NCI-H2196 (cell line): Measurements from ENCODE around the gene CEP70.
"Not testable (repeated sequence)": the region's sequence is repeated elsewhere in the genome, so short reads cannot be mapped to it uniquely, and the experiment has no call there.

Experiments
- DNase-seq: peaks from one replicate; lab custom pipeline; 2025; ENCODE audit not compliant: unreplicated experiment; lab: John Stamatoyannopoulos, UW

CEP70 gene

GRCh38 chr3:138470687-138471086 is 123.4 kb downstream of the CEP70 start:
- DNase-seq, result no peak

GRCh38 chr3:138469874-138470273 is 124.2 kb downstream of the CEP70 start:
- DNase-seq, result no peak

- no peak for DNase-seq
These were observed 125.2 kb downstream of the CEP70 start for GRCh38 chr3:138468886-138469285.

- DNase-seq, result no peak
These were observed 125.6 kb downstream of the CEP70 start for GRCh38 chr3:138468451-138468850.

GRCh38 chr3:138467931-138468330 is 126.1 kb downstream of the CEP70 start:
- no peak for DNase-seq

- no peak for DNase-seq
These were observed 128.1 kb downstream of the CEP70 start for GRCh38 chr3:138465925-138466324.

- no peak for DNase-seq
These were observed 128.6 kb downstream of the CEP70 start for GRCh38 chr3:138465451-138465850.

GRCh38 chr3:138464491-138464860 is 129.6 kb downstream of the CEP70 start:
- DNase-seq, result no peak

- no peak for DNase-seq
These were observed 130.2 kb downstream of the CEP70 start for GRCh38 chr3:138463724-138464490.

GRCh38 chr3:138461896-138462295 is 132.2 kb downstream of the CEP70 start:
- no peak for DNase-seq

GRCh38 chr3:138461246-138461645 is 132.8 kb downstream of the CEP70 start:
- no peak for DNase-seq

GRCh38 chr3:138460536-138461205 is 133.4 kb downstream of the CEP70 start:
- no peak for DNase-seq

- DNase-seq, result no peak
These were observed 134.2 kb downstream of the CEP70 start for GRCh38 chr3:138459619-138460535.

GRCh38 chr3:138458774-138459499 is 135.1 kb downstream of the CEP70 start:
- DNase-seq, result no peak

- no peak for DNase-seq
These were observed 136.0 kb downstream of the CEP70 start for GRCh38 chr3:138457863-138458735.

- DNase-seq, result no peak
These were observed 136.8 kb downstream of the CEP70 start for GRCh38 chr3:138456961-138457862.

GRCh38 chr3:138455801-138456716 is 138.0 kb downstream of the CEP70 start:
- no peak for DNase-seq

- not testable (repeated sequence) for DNase-seq
These were observed 140.1 kb downstream of the CEP70 start for GRCh38 chr3:138453940-138454339.
